IPS-15b (cell line): ENCODE data around the gene PRKCA.
"Not testable (repeated sequence)": the region's sequence is repeated elsewhere in the genome, so short reads cannot be mapped to it uniquely, and the experiment has no call there.

Source experiments
- H3K27me3 ChIP-seq: one replicate; pipeline ENCODE4 v1.6.1; 2013; ENCODE audit warnings: low read length; ENCODE audit not compliant: control insufficient read depth, insufficient read depth
- H3K36me3 ChIP-seq: one replicate; pipeline ENCODE4 v1.6.1; 2013; ENCODE audit warnings: low read length; ENCODE audit not compliant: control insufficient read depth, insufficient read depth
- H3K4me1 ChIP-seq: one replicate; pipeline ENCODE4 v1.6.1; 2013; ENCODE audit warnings: mild to moderate bottlenecking, low read length; ENCODE audit not compliant: control insufficient read depth, insufficient read depth
- H3K4me3 ChIP-seq: one replicate; pipeline ENCODE4 v1.5.1; 2013; ENCODE audit warnings: low read depth, low read length
- H3K9ac ChIP-seq: one replicate; pipeline ENCODE4 v1.6.1; 2013; ENCODE audit warnings: low read depth, mild to moderate bottlenecking, low read length
- H3K9me3 ChIP-seq: one replicate; pipeline ENCODE4 v1.6.1; 2013; ENCODE audit warnings: mild to moderate bottlenecking, low read length; ENCODE audit not compliant: control insufficient read depth, insufficient read depth

Gene PRKCA

GRCh38 chr17:66292353-66292752 lies 10.1 kb upstream of the PRKCA start:
- H3K4me3 ChIP-seq: no peak overlapping the region
- H3K9me3 ChIP-seq: no peaks in the 10 kb centered on the region
- H3K4me1 ChIP-seq: no peaks in the 10 kb centered on the region
- no peaks in the 10 kb centered on the region for H3K27me3 ChIP-seq
- no peaks in the 10 kb centered on the region for H3K36me3 ChIP-seq
- no peak overlapping the region for H3K9ac ChIP-seq

DNA sequence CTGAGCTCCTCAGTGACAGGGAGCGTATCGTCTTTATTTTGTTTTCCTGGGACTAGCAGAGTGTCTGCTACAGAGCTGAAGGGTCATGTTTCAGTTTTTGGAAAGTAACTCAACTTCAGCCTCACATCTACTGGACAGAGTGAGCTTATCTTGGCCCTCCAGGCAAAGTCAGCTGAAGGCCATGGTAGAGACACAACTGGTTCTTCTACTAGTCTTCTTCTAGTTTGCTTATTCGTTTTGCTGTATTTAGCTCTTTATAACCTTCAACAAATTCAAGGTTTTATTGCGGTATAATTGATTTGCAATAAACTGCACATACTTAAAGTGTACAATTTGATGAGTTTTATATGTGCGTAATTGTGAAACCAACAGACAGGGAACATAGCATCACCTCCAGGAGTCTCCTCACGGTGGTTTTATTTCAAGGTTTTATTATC lies 6.1 kb upstream of the PRKCA start:
- H3K9ac ChIP-seq: no peak overlapping the region
- H3K36me3 ChIP-seq: no peaks in the 10 kb centered on the region
- no peak overlapping the region for H3K4me3 ChIP-seq
- H3K4me1 ChIP-seq: peaks cover 2% of the 10 kb centered on the region
- peaks cover 24% of the 10 kb centered on the region for H3K27me3 ChIP-seq
- no peaks in the 10 kb centered on the region for H3K9me3 ChIP-seq

DNA sequence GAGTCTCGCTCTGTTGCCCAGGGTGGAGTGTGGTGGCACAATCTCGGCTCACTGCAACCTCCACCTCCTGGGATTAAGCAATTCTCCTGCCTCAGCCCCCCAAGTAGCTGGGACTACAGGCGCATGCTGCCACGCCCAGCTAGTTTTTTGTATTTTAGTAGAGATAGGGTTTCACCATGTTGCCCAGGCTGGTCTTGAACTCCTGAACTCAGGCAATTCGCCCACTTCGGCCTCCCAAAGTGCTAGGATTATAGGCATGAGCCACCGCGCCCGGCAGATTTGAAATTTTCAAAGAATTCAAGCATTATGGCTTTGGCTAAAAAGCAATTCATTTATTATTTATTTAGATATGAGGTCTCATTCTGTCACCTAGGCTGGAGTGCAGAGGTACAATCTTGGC lies 5.0 kb upstream of the PRKCA start:
- H3K27me3 ChIP-seq: peaks cover 30% of the 10 kb centered on the region
- H3K4me1 ChIP-seq, H3K4me3 ChIP-seq, H3K9me3 ChIP-seq, H3K9ac ChIP-seq, H3K36me3 ChIP-seq: not testable (repeated sequence)

DNA sequence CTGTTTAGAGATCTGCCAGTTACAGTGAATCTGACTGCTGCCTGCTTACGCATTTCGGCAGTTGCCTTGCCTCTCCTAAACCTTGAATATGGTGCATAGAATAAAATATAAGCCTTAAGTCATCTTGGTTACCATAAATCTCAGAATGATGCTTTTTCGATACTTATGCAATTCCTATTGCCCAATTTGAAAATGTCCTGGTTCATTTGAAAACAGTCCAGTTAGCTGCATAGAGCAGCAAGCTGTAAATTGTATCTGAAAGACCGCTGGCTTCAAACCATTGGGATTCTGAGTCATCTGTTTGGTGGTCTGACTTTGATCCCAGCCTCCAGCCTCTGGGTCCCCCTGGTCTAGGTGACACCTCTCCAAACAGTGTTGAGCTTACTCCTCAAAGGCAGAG lies 2.7 kb upstream of the PRKCA start:
- Histone ChIP-seq H3K4me1 (peaks cover 9% of the 10 kb centered on the region), H3K9ac (no peak overlapping the region), H3K9me3 (no peaks in the 10 kb centered on the region), H3K36me3 (no peaks in the 10 kb centered on the region), H3K27me3 (peaks cover 34% of the 10 kb centered on the region), H3K4me3 (no peak overlapping the region)

- Histone ChIP-seq H3K4me3 (peak overlapping the region; percentile 76), H3K9ac (no peak overlapping the region), H3K4me1 (peaks cover 9% of the 10 kb centered on the region), H3K27me3 (peaks cover 34% of the 10 kb centered on the region), H3K9me3 (no peaks in the 10 kb centered on the region), H3K36me3 (no peaks in the 10 kb centered on the region)
Observed at GRCh38 chr17:66300956-66301355, 1.5 kb upstream of the PRKCA start.

DNA sequence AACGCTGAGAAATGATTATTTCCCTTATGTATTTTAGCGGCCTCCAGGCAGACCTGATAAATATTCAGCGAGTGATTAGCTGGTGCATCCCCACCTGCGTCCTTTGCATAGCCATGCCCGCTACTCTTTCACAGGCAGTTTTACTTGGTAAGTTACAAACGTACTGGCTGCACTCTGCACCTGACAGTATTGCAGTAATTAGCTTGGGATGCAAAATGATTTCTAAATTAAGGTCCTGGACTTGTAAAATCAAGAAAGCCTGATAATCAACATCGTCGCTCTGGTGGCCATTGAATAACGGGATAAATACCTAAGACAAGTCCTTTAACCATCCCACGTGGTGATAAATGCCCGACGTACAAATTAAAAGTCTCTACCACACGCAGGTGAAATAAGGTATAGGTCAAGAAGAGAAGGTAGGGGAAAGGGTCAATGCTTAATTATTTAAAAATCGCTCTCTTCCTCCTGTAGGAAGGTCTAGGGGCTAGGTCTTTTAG lies 998 bp upstream of the PRKCA start:
- no peak overlapping the region for H3K9ac ChIP-seq
- no peaks in the 10 kb centered on the region for H3K36me3 ChIP-seq
- H3K27me3 ChIP-seq: peaks cover 34% of the 10 kb centered on the region
- H3K4me1 ChIP-seq: peaks cover 9% of the 10 kb centered on the region
- no peaks in the 10 kb centered on the region for H3K9me3 ChIP-seq
- H3K4me3 ChIP-seq: peak overlapping the region; percentile 76

DNA sequence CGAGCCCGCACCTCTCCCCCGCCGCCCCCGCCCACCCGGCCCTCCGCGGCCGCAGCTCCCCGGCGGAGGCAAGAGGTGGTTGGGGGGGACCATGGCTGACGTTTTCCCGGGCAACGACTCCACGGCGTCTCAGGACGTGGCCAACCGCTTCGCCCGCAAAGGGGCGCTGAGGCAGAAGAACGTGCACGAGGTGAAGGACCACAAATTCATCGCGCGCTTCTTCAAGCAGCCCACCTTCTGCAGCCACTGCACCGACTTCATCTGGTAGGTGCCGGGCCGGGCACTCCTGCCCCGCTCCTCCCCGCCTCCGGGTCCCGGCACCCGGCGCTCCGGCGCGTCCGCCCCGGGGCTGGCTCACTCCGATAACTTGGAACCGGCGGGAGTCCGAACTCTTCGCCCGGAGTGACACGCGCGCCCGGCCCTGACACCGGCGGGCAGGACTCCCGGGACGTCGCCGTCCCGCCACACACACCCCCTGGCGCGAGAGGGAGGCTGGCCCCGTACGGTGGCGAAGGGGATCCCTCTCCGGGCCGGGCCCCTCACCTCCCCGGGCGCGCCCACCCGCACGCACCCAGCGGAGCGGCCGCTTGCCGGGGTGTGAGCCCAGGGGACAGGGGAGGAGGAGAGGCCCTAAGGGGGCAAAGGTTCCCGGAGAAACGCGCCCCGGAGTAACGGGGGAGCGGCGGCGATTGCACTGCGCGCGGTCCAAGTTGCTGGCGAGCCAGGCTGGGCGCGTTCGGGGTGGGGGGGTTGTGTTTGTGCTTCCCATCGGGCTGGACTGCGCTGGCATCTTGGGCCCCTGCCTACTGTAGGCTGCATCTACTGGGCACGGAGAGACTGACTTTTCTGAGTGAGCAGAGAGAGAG lies 581 bp downstream of the PRKCA start:
- Histone ChIP-seq H3K4me1 (peaks cover 9% of the 10 kb centered on the region), H3K4me3 (peak overlapping the region; percentile 77), H3K9ac (no peak overlapping the region), H3K36me3 (no peaks in the 10 kb centered on the region), H3K9me3 (no peaks in the 10 kb centered on the region), H3K27me3 (peaks cover 34% of the 10 kb centered on the region)

DNA sequence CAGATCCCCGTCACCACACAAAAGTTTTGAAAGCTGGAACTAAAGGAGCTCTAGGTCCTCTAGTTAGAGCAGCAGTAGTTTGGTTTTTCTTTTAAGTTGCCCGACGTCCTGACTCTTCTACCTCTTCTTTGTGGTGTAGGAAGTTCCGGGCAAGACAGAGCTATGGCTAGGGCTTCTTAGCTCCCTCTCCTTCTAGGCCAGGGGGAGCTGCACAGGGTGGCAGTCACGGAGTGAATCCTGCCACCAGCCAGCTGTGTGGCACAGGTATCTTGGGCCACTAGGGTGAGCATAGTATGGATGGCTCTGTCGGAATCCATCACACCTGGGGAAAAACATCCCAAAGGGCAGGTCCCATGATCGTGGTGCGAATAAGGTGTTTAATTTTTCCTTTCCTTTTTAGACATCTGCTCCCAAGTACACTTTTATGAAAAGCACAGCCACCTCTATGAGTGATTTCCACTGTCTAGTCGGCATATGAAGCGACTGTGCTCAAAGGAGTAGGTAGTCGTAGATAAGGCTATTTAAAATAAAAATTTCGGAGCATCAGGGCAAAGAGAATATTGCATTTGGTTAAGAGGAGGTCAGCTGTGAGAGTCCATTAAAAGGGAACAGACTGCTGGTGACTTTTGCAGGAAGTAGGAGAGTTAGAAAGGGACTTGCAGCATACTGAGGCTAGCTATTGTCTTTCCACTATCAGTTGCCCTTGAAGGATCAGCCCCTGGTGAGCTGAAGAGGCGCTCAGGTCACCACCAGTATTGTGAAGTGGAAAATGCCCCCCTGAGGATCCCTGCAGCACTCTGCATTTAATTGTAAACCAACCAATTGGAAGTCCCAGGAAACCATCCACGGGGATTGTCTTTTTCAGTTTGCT lies 2.1 kb downstream of the PRKCA start:
- Histone ChIP-seq H3K4me1 (peaks cover 9% of the 10 kb centered on the region), H3K4me3 (peak overlapping the region; percentile 77), H3K27me3 (peaks cover 28% of the 10 kb centered on the region), H3K9me3 (no peaks in the 10 kb centered on the region), H3K9ac (no peak overlapping the region), H3K36me3 (no peaks in the 10 kb centered on the region)

DNA sequence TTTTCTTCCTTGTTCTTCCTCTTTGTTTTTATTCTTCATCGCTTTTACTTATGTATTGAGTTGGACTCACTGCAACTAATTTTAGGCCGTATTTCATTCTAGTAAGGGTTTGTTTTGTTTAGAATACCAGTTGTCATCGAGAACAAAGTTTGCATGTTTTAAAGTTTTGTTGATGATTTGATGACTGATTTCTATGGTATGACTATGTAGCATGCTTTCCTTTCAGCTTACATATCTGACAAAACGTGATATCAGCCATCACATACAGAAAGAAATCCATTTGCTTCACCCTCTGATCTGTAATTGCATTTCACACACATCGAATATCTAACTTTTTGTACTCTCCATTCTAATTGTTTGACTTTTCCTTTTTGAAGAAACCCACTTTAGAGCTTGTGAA lies 4.0 kb downstream of the PRKCA start:
- Histone ChIP-seq H3K27me3 (peaks cover 9% of the 10 kb centered on the region), H3K36me3 (no peaks in the 10 kb centered on the region), H3K4me1 (peaks cover 16% of the 10 kb centered on the region), H3K4me3 (no peak overlapping the region), H3K9ac (no peak overlapping the region), H3K9me3 (no peaks in the 10 kb centered on the region)

DNA sequence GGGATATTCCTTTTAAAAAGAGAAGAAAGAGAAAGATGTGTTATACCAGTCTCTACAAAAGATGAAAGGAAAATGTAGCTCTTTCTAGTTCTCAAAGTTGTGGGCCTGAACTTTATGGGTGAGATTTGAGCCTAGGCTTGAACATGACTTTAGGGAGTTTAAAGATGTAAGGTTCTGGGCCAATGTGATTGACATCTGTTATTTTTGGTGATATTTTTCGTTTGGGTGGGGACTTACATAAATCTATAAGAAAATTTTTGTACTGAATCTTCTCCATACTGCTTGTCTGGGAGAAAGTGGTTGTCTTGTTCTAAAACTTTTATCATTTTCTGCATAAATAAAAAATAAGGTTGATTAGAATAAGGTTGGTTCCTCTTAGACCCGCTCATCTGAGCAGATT lies 4.8 kb downstream of the PRKCA start:
- Histone ChIP-seq H3K27me3 (peaks cover 4% of the 10 kb centered on the region), H3K4me1 (peaks cover 16% of the 10 kb centered on the region), H3K4me3 (no peak overlapping the region), H3K9me3 (no peaks in the 10 kb centered on the region), H3K9ac (no peak overlapping the region), H3K36me3 (no peaks in the 10 kb centered on the region)

DNA sequence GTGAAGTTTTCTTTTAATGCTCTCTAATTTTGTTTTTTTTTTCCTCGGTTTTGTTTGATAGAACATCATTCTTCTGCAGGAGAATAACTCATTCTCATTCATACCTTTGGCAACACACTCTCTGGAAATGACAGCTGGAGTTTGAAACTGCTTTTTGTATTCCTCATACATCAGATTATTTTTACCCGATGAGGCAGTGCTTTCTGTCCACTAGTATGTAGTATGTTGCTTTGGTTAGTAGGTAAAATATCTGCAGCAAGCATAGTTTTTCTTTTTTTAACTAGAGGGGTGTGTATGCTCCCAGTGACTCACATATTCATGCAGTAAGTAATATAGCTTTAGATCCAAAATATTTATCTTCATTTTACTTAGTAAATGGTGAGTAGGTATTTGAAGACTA lies 6.4 kb downstream of the PRKCA start:
- Histone ChIP-seq H3K27me3 (peaks cover 3% of the 10 kb centered on the region), H3K9ac (no peak overlapping the region), H3K36me3 (no peaks in the 10 kb centered on the region), H3K4me3 (no peak overlapping the region), H3K4me1 (peaks cover 16% of the 10 kb centered on the region), H3K9me3 (no peaks in the 10 kb centered on the region)
